GM10266 (cell line): ENCODE results near the gene ENPP1.

Source experiments
- DNase-seq: peaks from one replicate; pipeline ENCODE4 v3.0.0; 2012; ENCODE audit errors: extremely low spot score
- TF ChIP-seq, protein P1 (sequence below): IDR thresholded peaks from 2 replicates; pipeline ENCODE4 v1.5.1; 2012; ENCODE audit warnings: mild to moderate bottlenecking, low read depth; ENCODE audit not compliant: control insufficient read depth, insufficient read depth; ENCODE audit errors: missing control alignments

ENPP1 gene

DNA sequence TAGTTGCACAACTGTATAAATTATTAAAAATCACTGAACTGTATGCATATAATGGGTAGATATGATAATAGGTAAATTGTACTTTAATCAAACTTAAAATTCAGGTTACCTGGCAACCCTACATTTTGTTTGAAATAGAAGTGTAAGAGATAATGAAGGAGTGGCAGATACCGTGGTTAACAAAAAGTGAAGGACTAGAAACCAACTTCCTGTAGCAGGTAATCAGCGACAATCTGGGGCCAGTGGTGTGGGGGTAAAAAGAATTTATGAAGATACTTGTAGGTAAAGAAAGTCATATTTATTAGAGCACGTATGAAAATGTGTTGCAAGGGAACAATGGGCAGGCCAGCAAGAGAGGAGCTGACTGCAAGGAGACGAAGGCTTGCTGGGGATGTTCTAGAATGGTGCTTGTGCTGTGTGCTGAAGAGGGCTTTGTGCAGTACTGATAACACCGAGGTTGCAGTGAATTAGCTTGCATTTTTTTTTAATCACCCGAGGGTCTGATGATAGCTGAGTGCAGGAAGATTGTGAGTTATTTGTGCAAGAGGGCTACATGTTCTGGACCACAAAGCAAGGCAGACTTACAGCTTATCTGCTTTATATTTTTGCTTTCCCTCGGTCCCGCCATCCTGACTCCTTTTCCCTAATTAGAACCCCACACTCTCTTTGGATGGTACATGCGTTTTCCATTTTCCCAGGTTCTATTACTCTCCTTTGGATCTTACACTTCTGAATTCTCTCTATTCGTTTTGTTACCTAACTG, 4.6 kb upstream of the ENPP1 start:
- DNase-seq: no peak
- TF ChIP-seq, protein P1, sequence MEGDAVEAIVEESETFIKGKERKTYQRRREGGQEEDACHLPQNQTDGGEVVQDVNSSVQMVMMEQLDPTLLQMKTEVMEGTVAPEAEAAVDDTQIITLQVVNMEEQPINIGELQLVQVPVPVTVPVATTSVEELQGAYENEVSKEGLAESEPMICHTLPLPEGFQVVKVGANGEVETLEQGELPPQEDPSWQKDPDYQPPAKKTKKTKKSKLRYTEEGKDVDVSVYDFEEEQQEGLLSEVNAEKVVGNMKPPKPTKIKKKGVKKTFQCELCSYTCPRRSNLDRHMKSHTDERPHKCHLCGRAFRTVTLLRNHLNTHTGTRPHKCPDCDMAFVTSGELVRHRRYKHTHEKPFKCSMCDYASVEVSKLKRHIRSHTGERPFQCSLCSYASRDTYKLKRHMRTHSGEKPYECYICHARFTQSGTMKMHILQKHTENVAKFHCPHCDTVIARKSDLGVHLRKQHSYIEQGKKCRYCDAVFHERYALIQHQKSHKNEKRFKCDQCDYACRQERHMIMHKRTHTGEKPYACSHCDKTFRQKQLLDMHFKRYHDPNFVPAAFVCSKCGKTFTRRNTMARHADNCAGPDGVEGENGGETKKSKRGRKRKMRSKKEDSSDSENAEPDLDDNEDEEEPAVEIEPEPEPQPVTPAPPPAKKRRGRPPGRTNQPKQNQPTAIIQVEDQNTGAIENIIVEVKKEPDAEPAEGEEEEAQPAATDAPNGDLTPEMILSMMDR: no peak

DNA sequence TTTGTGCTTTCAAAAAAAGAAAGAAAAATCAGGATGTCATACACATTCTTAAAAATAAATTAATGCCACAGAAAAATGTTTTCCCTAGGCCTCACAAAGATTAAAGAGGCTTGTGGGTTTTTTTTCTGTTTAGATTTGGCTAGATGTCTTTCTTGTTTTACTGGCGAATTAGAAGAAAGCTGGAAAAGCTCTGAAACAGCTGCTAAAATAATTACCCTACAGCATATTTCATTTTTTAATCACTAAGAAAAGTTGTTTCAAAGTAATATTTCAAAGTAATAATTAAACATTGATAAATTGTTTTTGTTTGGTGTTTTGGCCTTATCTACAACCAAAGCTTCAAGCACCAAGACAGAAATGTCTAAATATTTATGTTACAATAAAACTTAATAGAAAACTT, 3.7 kb upstream of the ENPP1 start:
- DNase-seq: no peak

DNA sequence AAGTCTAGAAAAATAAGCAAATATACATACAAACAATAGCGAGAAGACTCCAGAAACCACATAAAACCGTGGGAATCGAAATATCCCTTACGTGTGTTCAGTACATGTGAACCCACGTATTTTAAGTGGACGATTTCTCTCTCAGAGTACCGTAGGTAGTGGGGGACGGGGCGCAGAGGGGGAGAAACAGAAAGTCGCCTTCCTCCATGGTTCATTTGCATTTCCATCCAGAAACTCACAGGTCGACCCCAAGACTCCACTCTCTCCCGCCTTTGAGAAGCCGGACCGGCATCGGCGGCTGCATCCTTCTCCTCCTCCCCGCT, 538 bp upstream of the ENPP1 start:
- DNase-seq: no peak
- TF ChIP-seq, protein P1: no peak

More for the DNA sequence above, 3.7 kb upstream of the ENPP1 start:
- TF ChIP-seq, protein P1: no peak

DNA sequence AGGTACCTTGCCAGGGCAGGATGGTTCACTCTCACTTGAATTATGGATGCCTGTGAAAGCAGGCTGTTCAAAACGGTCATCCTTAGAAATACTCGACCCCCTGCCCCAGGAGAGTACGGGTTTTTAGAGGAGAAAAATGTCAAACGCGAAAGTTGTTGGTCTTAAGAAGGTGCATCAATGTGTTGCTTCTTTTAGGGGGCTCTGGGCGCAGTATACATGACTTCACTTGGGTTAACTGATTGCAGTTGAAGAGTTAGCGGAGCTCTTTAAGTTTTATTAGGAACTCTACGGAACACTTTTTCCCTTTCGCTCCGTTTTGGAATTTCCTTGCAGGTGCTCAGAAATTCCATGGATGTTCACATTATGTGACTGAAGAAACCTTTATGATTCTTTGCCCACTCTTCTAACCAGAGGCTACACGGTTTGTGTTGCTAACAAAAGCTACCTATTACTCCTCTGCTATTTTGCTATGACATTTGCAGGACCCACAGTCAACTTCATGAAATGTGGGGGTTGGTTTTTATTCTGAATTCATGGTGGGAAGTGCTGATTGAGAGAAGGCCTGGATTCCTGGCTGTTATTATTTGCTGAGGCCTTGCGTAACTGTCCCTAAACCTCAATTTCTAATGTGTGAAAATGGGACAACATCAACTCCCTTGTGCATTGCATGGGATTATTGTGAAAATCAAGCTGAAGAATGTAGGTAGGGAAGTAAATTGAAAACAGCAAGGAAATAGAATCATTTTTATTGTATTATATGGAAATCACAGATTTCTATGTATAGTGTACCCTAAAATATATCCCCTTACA, 845 bp downstream of the ENPP1 start:
- TF ChIP-seq, protein P1: no peak
- DNase-seq: no peak

DNA sequence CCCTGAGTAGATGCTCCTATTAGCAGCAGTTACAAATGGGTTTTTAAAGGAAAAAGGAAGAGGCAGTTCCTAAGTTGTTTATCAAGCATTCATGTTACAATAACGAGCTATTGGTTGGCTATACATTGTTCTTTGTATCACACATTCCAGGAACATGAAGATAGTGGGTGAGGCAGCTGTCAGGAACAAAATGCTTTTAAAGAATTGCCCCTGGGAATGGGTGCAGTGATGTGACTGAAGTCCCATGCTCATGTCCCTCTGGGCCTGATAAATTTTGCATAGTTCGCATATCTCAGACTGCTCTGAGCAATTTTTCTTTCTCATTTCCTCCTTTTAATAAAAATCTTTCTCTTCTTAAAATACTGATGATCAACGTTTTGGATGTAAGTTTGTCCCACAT, 3.7 kb downstream of the ENPP1 start:
- TF ChIP-seq, protein P1: no peak

DNA sequence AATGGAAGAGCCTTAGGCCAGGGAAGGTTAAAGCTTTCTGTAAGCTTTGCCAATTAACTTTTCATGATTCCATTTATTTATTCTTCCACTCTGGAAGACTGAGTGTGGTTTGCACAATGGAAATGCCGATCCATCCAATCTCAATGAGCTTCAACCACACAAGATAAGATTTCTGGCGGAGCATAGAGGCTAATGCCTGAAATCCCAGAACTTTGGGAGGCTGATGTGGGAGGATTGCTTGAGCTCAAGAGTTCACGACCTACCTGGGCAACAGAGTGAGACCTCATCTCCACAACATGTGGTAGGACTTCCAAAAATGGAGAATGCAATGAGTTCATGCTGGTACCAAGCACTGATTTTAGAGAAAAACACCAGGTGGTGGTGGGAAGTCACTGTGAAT, 6.2 kb downstream of the ENPP1 start:
- TF ChIP-seq, protein P1: no peak
- no peak for DNase-seq

More for the DNA sequence above, 3.7 kb downstream of the ENPP1 start:
- DNase-seq: no peak

DNA sequence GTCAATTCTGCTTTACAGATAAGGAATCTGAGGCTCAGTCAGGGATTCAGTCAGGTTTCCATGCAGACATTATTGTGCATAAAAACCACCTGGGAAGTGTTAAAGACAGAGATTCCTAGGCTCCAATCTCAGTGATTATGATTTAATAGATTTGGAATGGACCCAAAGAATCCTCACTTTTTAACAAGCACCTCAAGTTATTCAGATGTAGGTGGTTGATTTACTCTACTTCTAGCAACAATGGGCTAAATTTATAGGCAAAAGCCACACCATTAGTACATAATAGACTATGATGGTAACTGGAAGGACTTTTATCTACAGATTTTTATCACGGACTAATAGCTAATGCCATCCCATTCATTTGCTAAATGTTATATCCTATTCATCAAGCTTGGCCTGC, 9.0 kb downstream of the ENPP1 start:
- TF ChIP-seq, protein P1: no peak

More for the DNA sequence above, 9.0 kb downstream of the ENPP1 start:
- DNase-seq: no peak
